ENCODE data around the gene MLIP. TPM values are rescaled to one million over a fixed set of nuclear protein-coding genes. Genes with fewer than 3 reads are reported as not detected.

Gene MLIP
- total RNA-seq, 2 donors from 2014 or later: 0.42 to 1.2 TPM

GRCh38 chr6:54103497-54103896 lies 7.7 kb upstream of the MLIP start:
- Histone ChIP-seq H3K9me3 (no peaks in the 10 kb centered on the region), H3K4me1 (no peaks in the 10 kb centered on the region), H3K27ac (no peak overlapping the region), H3K9ac (ENCODE audit: low read depth in 2 of 2, low read length in 2 of 2) (no peak overlapping the region), H3K36me3 (no peaks in the 10 kb centered on the region), H3K4me3 (no peak overlapping the region), H3K27me3 (no peaks in the 10 kb centered on the region)
- TF ChIP-seq CTCF (IDR thresholded peaks at IDR 0.05): no peak
- intact Hi-C loops (cut with DNase I): no loop called here
- no peak for DNase-seq

GRCh38 chr6:54106727-54107126 lies 4.5 kb upstream of the MLIP start:
- H3K4me3 ChIP-seq: no peak overlapping the region
- TF ChIP-seq CTCF (IDR thresholded peaks at IDR 0.05): no peak
- intact Hi-C loops (cut with DNase I): no loop called here
- no peak overlapping the region for H3K27ac ChIP-seq
- H3K36me3 ChIP-seq: no peaks in the 10 kb centered on the region
- no peaks in the 10 kb centered on the region for H3K9me3 ChIP-seq
- no peak overlapping the region for H3K9ac ChIP-seq (ENCODE audit: low read depth in 2 of 2, low read length in 2 of 2)
- DNase-seq: no peak
- H3K4me1 ChIP-seq: no peaks in the 10 kb centered on the region
- no peaks in the 10 kb centered on the region for H3K27me3 ChIP-seq

- intact Hi-C loops (cut with DNase I): no loop called here
- Histone ChIP-seq H3K9me3 (no peaks in the 10 kb centered on the region), H3K27me3 (no peaks in the 10 kb centered on the region), H3K27ac (no peak overlapping the region), H3K36me3 (no peaks in the 10 kb centered on the region), H3K4me1 (no peaks in the 10 kb centered on the region), H3K4me3 (no peak overlapping the region), H3K9ac (ENCODE audit: low read depth in 2 of 2, low read length in 2 of 2) (no peak overlapping the region)
- TF ChIP-seq CTCF (IDR thresholded peaks at IDR 0.05): no peak
- DNase-seq: no peak
Observed at GRCh38 chr6:54107470-54108090, 3.7 kb upstream of the MLIP start.

GRCh38 chr6:54108271-54108670 lies 3.0 kb upstream of the MLIP start:
- Histone ChIP-seq H3K9ac (ENCODE audit: low read depth in 2 of 2, low read length in 2 of 2) (no peak overlapping the region), H3K36me3 (no peaks in the 10 kb centered on the region), H3K27ac (no peak overlapping the region), H3K9me3 (no peaks in the 10 kb centered on the region), H3K4me3 (no peak overlapping the region), H3K4me1 (no peaks in the 10 kb centered on the region), H3K27me3 (no peaks in the 10 kb centered on the region)
- DNase-seq: no peak
- no peak for TF ChIP-seq CTCF (IDR thresholded peaks at IDR 0.05)
- intact Hi-C loops (cut with DNase I): no loop called here

- H3K36me3 ChIP-seq: no peaks in the 10 kb centered on the region
- H3K4me3 ChIP-seq: no peak overlapping the region
- no peaks in the 10 kb centered on the region for H3K4me1 ChIP-seq
- H3K9ac ChIP-seq (ENCODE audit: low read depth in 2 of 2, low read length in 2 of 2): no peak overlapping the region
- DNase-seq: no peak
- H3K27me3 ChIP-seq: no peaks in the 10 kb centered on the region
- H3K27ac ChIP-seq: no peak overlapping the region
- H3K9me3 ChIP-seq: no peaks in the 10 kb centered on the region
- intact Hi-C loops (cut with DNase I): no loop called here
- TF ChIP-seq CTCF (IDR thresholded peaks at IDR 0.05): no peak
Observed at GRCh38 chr6:54109586-54109985, 1.7 kb upstream of the MLIP start.
